SK-N-SH (cell line): ENCODE results near the gene KLK15. TPM values are rescaled to one million over a fixed set of nuclear protein-coding genes. Genes with fewer than 3 reads are reported as not detected.

Experiments
- CTCF ChIA-PET: fragments of 300-600, 350-600 bp; formaldehyde crosslinking; extraction: SDS; loops from one replicate; lab custom pipeline; 2021; lab: Yijun Ruan, JAX
- POLR2A ChIA-PET: fragments of 350-600 bp; sonication (Branson Sonifier 250); formaldehyde crosslinking; extraction: SDS; loops from one replicate; lab custom pipeline; 2020; ENCODE audit warnings: antibody characterized with exemption, inconsistent platforms; lab: Yijun Ruan, JAX
- DNase-seq: peaks from one replicate; pipeline ENCODE4 v3.0.0; 2012
- H2AFZ ChIP-seq: fragments of 200-600 bp; sonication (generic); 2 replicates; pipeline ENCODE4 v1.8.1; 2016; ENCODE audit warnings: antibody characterized with exemption, mild to moderate bottlenecking, low read depth
- H3F3A ChIP-seq: fragments of 200-600 bp; sonication (generic); replicated peaks from 2 replicates; pipeline ENCODE3; 2016; ENCODE audit warnings: antibody characterized with exemption, mild to moderate bottlenecking; ENCODE audit not compliant: insufficient read depth
- H3K27ac ChIP-seq, 2 experiments: fragments of 200-500 bp in 1 of 2; fragments of 200-600 bp in 1 of 2; sonication (Bioruptor generic) in 1 of 2; sonication (generic), shearing (Covaris generic) in 1 of 2; 2 replicates each; pipeline versions ENCODE4 v1.5.1 to v1.6.1; 2014 to 2016; ENCODE audit warnings: low read depth in 2 of 2, inconsistent platforms in 1 of 2, low read length in 1 of 2, mild to moderate bottlenecking in 1 of 2, mixed read lengths in 1 of 2
- H3K27me3 ChIP-seq: fragments of 200-600 bp; sonication (generic), shearing (Covaris generic); 2 replicates; pipeline ENCODE4 v1.6.1; 2016; ENCODE audit warnings: mixed run types; ENCODE audit not compliant: insufficient read depth
- H3K36me3 ChIP-seq, 2 experiments: fragments of 200-500 bp in 1 of 2; fragments of 200-600 bp in 1 of 2; sonication (Bioruptor generic) in 1 of 2; sonication (generic) in 1 of 2; replicated peaks in 1 of 2; 2 replicates each; pipeline versions ENCODE3 to v1.5.1; 2014 to 2016; ENCODE audit warnings: low read length in 1 of 2, mild to moderate bottlenecking in 1 of 2; ENCODE audit not compliant: insufficient read depth in 2 of 2, control insufficient read depth in 1 of 2
- H3K4me1 ChIP-seq, 2 experiments: fragments of 200-500 bp in 1 of 2; fragments of 200-600 bp in 1 of 2; sonication (Bioruptor generic) in 1 of 2; sonication (generic), shearing (Covaris generic) in 1 of 2; 2 replicates each; pipeline versions ENCODE4 v1.5.1 to v1.6.1; 2014 to 2016; ENCODE audit warnings: low read depth in 1 of 2, low read length in 1 of 2, mixed run types in 1 of 2; ENCODE audit not compliant: insufficient read depth in 2 of 2, control insufficient read depth in 1 of 2
- H3K4me2 ChIP-seq: fragments of 200-600 bp; sonication (generic), shearing (Covaris generic); 2 replicates; pipeline ENCODE4 v1.6.1; 2017; ENCODE audit warnings: mixed run types
- H3K4me3 ChIP-seq, 2 experiments: fragments of 200-500 bp in 1 of 2; fragments of 200-600 bp in 1 of 2; sonication (Bioruptor generic) in 1 of 2; sonication (generic), shearing (Covaris generic) in 1 of 2; 2 replicates each; pipeline versions ENCODE4 v1.5.1 to v1.8.1; 2014 to 2016; ENCODE audit warnings: low read depth in 2 of 2, inconsistent platforms in 1 of 2, low read length in 1 of 2, mild to moderate bottlenecking in 1 of 2, mixed read lengths in 1 of 2, moderate library complexity in 1 of 2
- H3K79me2 ChIP-seq: fragments of 200-600 bp; sonication (generic); 2 replicates; pipeline ENCODE4 v1.8.1; 2017; ENCODE audit warnings: mild to moderate bottlenecking; ENCODE audit not compliant: insufficient read depth
- H3K9ac ChIP-seq: fragments of 200-600 bp; sonication (generic); 2 replicates; pipeline ENCODE4 v1.6.1; 2017; ENCODE audit warnings: mixed run types
- H3K9me2 ChIP-seq: fragments of 200-600 bp; sonication (generic); 2 replicates; pipeline ENCODE4 v1.6.1; 2017; ENCODE audit warnings: mixed run types
- H3K9me3 ChIP-seq: fragments of 200-600 bp; sonication (generic); 2 replicates; pipeline ENCODE4 v1.6.1; 2017; ENCODE audit warnings: mixed run types, mild to moderate bottlenecking, moderate library complexity
- H4K20me1 ChIP-seq: fragments of 200-600 bp; sonication (generic); 2 replicates; pipeline ENCODE4 v1.6.1; 2017; ENCODE audit warnings: mild to moderate bottlenecking, mixed run types; ENCODE audit not compliant: insufficient read depth
- CHD2 ChIP-seq: fragments of 150-350 bp; IDR thresholded peaks from 2 replicates; pipeline ENCODE4 v1.6.1; 2018; ENCODE audit warnings: low read length; ENCODE audit not compliant: partially characterized antibody
- EZH2phosphoT487 ChIP-seq: fragments of 200-600 bp; sonication (generic); IDR thresholded peaks from 2 replicates; pipeline ENCODE4 v1.6.1; 2017; ENCODE audit warnings: low read depth, mixed run types, mild to moderate bottlenecking, antibody characterized with exemption, moderate library complexity, borderline replicate concordance
- GABPA ChIP-seq: IDR thresholded peaks from 2 replicates; pipeline ENCODE4 v1.4.0; 2012; ENCODE audit warnings: low read depth, mild to moderate bottlenecking
- JUND ChIP-seq: IDR thresholded peaks from 2 replicates; pipeline ENCODE4 v1.4.0; 2012
- MEF2A ChIP-seq: IDR thresholded peaks from 2 replicates; pipeline ENCODE4 v1.4.0; 2012; ENCODE audit warnings: low read depth, borderline replicate concordance
- MXI1 ChIP-seq: IDR thresholded peaks from 2 replicates; pipeline ENCODE4 v1.6.1; 2012; ENCODE audit warnings: mild to moderate bottlenecking, low read depth, low read length, improper control_type of control experiment
- POLR2AphosphoS5 ChIP-seq: IDR thresholded peaks from 2 replicates; pipeline ENCODE4 v1.6.1; 2012; ENCODE audit warnings: low read depth, low read length
- RAD21 ChIP-seq: IDR thresholded peaks from 2 replicates; pipeline ENCODE4 v1.6.1; 2012; ENCODE audit warnings: mild to moderate bottlenecking, low read length
- REST ChIP-seq: IDR thresholded peaks from 2 replicates; pipeline ENCODE4 v1.6.1; 2012; ENCODE audit warnings: mild to moderate bottlenecking, low read depth, low read length, moderate library complexity
- RFX5 ChIP-seq: IDR thresholded peaks from 2 replicates; pipeline ENCODE4 v1.6.1; 2012; ENCODE audit warnings: mild to moderate bottlenecking, improper control_type of control experiment, low read length
- SMC3 ChIP-seq: IDR thresholded peaks from 2 replicates; pipeline ENCODE4 v1.6.1; 2012; ENCODE audit warnings: low read depth, low read length, improper control_type of control experiment
- TCF12 ChIP-seq: IDR thresholded peaks from 2 replicates; pipeline ENCODE4 v1.4.0; 2012
- TEAD4 ChIP-seq: IDR thresholded peaks from 2 replicates; pipeline ENCODE4 v1.4.0; 2012; ENCODE audit warnings: mild to moderate bottlenecking, borderline replicate concordance; ENCODE audit not compliant: insufficient read depth
- USF2 ChIP-seq: fragments of 150-350 bp; IDR thresholded peaks from 2 replicates; pipeline ENCODE4 v1.6.1; 2017; ENCODE audit warnings: antibody characterized with exemption, low read length, low read depth, borderline replicate concordance
- YY1 ChIP-seq: IDR thresholded peaks from 2 replicates; pipeline ENCODE4 v1.4.0; 2012; ENCODE audit warnings: low read depth, mild to moderate bottlenecking
- ZBTB33 ChIP-seq: IDR thresholded peaks from 2 replicates; pipeline ENCODE4 v1.4.0; 2012; ENCODE audit warnings: low read depth, borderline replicate concordance
- WGBS: methylation state at CpG from one replicate; pipeline ENCODE4 v1.1.6; 2017; ENCODE audit warnings: low lambda C conversion rate; 5-methylcytosine and 5-hydroxymethylcytosine counted together
- polyA plus RNA-seq, 3 experiments: library from polyadenylated mRNA; depleted of rRNA; stranded (reverse); fragments of >200 nt; gene quantifications; 2 replicates each; pipeline ENCODE4 v1.2.3, GENCODE V29; 2012
- TF ChIP-seq, protein P1 (sequence below): IDR thresholded peaks from 2 replicates; pipeline ENCODE4 v1.4.0; 2012; ENCODE audit warnings: low read depth, borderline replicate concordance

The KLK15 gene
- polyA plus RNA-seq, 1 of the 3 experiments (the other 2 are of a cell fraction): not detected

GRCh38 chr19:50779504-50780457 lies 53.6 kb downstream of the KLK15 start:
- peaks cover 58% of the 10 kb centered on the region for H3K27me3 ChIP-seq
- no peak for TF ChIP-seq MXI1
- no peak for TF ChIP-seq ZBTB33
- TF ChIP-seq JUND: no peak
- TF ChIP-seq POLR2AphosphoS5: no peak
- no peak for TF ChIP-seq GABPA
- TF ChIP-seq USF2: no peak
- TF ChIP-seq RFX5: no peak
- TF ChIP-seq RAD21: no peak
- no peak for TF ChIP-seq SMC3
- TF ChIP-seq MEF2A: no peak
- no peak for TF ChIP-seq REST
- no peak for TF ChIP-seq TEAD4
- TF ChIP-seq EZH2phosphoT487: no peak
- TF ChIP-seq YY1: no peak
- TF ChIP-seq, protein P1, sequence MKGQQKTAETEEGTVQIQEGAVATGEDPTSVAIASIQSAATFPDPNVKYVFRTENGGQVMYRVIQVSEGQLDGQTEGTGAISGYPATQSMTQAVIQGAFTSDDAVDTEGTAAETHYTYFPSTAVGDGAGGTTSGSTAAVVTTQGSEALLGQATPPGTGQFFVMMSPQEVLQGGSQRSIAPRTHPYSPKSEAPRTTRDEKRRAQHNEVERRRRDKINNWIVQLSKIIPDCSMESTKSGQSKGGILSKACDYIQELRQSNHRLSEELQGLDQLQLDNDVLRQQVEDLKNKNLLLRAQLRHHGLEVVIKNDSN: no peak
- no peak for TF ChIP-seq TCF12
- no peak for TF ChIP-seq CHD2
- no peak overlapping the region for H3K4me2 ChIP-seq
- H3K4me1 ChIP-seq: no peaks in the 10 kb centered on the region
- H3K9ac ChIP-seq: no peak overlapping the region
- H2AFZ ChIP-seq: no peak overlapping the region
- H3K4me3 ChIP-seq: no peak overlapping the region
- WGBS: 22% methylated on average over 19 of the region's 25 CpGs
- CTCF ChIA-PET: interaction anchor here (0.8 to 9.7 kb wide), 11 partner anchors 15 to 422 kb away, joined by 3 to 113 read pairs (median 6); partner anchors contain the start of gene CLEC11A
- no peaks in the 10 kb centered on the region for H3K79me2 ChIP-seq
- no peak for DNase-seq
- H3K9me3 ChIP-seq: no peaks in the 10 kb centered on the region
- no peaks in the 10 kb centered on the region for H3K9me2 ChIP-seq
- H3F3A ChIP-seq: no peaks in the 10 kb centered on the region
- H3K27ac ChIP-seq: no peak overlapping the region
- no peaks in the 10 kb centered on the region for H3K36me3 ChIP-seq
- H4K20me1 ChIP-seq: no peaks in the 10 kb centered on the region
- POLR2A ChIA-PET: interaction anchor here (1.5 kb wide), 1 partner anchor 55 kb away, joined by 6 read pairs; no protein-coding TSS in a partner anchor
